ENCODE results near the gene CMTM1.

DNA sequence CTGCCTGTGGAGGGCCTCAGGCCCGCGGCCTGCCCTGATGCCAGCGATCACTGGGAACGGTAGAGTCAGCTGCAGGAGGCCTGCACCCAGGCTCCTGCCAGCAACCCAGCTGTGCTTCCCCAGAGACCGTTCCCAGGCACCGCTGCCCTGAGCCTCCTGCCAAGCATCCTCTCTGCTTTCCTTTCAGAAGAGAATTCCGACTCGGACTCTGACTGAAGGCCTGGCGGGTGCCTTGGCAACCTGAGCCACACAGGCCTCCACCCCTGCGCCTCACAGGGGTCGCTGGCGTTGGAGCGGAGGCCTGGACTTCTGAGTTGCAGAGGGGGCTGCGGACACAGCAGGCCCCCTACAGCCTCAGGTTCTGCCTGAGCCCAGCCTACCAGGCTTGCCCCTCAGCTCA, 46.2 kb downstream of the CMTM1 start:
- no peak for TF ChIP-seq CTCF (IDR thresholded peaks at IDR 0.05; ENCODE audit: low read length)
- no peak for TF ChIP-seq EZH2 (optimal IDR thresholded peaks at IDR 0.05; ENCODE audit: low read depth, low read length)
- no peak for TF ChIP-seq EZH2phosphoT487 (IDR thresholded peaks at IDR 0.05; ENCODE audit: low read length)
